ENCODE data around the gene SDSL.

SDSL gene

GRCh38 chr12:113457185-113457584, 35.0 kb downstream of the SDSL start:
- Histone ChIP-seq H3K4me3 (ENCODE audit: low read depth, low read length) (no peak overlapping the region), H3K27ac (ENCODE audit: extremely low read depth, low read depth, low read length) (no peak overlapping the region), H3K9me3 (ENCODE audit: control insufficient read depth, insufficient read depth, low read depth, low read length) (no peaks in the 10 kb centered on the region), H3K4me1 (ENCODE audit: control insufficient read depth, insufficient read depth, low read length) (no peaks in the 10 kb centered on the region), H3K36me3 (ENCODE audit: control insufficient read depth in 2 of 2, insufficient read depth in 1 of 2, low read length in 2 of 2) (no peaks in the 10 kb centered on the region)
- CTCF ChIA-PET: interaction anchor here (0.6 to 0.7 kb wide), 2 partner anchors 130 to 455 kb away, joined by 3 read pairs; no protein-coding TSS in a partner anchor
- POLR2A ChIA-PET: no interaction called here
- TF ChIP-seq, protein P1, sequence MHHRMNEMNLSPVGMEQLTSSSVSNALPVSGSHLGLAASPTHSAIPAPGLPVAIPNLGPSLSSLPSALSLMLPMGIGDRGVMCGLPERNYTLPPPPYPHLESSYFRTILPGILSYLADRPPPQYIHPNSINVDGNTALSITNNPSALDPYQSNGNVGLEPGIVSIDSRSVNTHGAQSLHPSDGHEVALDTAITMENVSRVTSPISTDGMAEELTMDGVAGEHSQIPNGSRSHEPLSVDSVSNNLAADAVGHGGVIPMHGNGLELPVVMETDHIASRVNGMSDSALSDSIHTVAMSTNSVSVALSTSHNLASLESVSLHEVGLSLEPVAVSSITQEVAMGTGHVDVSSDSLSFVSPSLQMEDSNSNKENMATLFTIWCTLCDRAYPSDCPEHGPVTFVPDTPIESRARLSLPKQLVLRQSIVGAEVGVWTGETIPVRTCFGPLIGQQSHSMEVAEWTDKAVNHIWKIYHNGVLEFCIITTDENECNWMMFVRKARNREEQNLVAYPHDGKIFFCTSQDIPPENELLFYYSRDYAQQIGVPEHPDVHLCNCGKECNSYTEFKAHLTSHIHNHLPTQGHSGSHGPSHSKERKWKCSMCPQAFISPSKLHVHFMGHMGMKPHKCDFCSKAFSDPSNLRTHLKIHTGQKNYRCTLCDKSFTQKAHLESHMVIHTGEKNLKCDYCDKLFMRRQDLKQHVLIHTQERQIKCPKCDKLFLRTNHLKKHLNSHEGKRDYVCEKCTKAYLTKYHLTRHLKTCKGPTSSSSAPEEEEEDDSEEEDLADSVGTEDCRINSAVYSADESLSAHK (tag by site-specific recombination; IDR thresholded peaks at IDR 0.05): no peak
- no peak for TF ChIP-seq TSHZ1 (tag by site-specific recombination; IDR thresholded peaks at IDR 0.05; ENCODE audit: borderline replicate concordance)
- TF ChIP-seq ZNF776 (tag by site-specific recombination; IDR thresholded peaks at IDR 0.05; ENCODE audit: borderline replicate concordance): no peak
- no peak for TF ChIP-seq ZNF112 (tag by site-specific recombination; IDR thresholded peaks at IDR 0.05)

DNA sequence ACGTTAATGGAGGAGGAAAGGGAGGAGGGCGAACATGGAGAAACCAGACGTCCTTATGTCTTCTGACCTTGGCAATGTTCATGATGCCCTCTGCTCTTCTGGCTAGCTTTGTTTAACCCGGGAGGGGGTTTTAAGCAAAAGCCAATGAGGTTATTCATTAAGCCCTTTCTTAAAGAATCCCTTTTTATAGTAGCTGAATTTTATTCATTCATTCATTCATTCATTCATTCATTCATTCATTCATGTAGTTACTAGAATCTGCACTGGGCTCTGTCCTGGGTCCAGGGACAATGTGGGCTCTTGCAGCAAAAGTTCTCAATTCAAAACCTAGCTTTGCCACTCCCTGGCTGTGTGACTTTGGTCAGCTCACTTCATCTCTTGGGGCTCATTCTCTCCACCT, 35.5 kb downstream of the SDSL start:
- Histone ChIP-seq H3K27ac (ENCODE audit: extremely low read depth, low read depth, low read length) (no peak overlapping the region), H3K4me3 (ENCODE audit: low read depth, low read length) (no peak overlapping the region), H3K4me1 (ENCODE audit: control insufficient read depth, insufficient read depth, low read length) (no peaks in the 10 kb centered on the region), H3K9me3 (ENCODE audit: control insufficient read depth, insufficient read depth, low read depth, low read length) (no peaks in the 10 kb centered on the region), H3K36me3 (ENCODE audit: control insufficient read depth in 2 of 2, insufficient read depth in 1 of 2, low read length in 2 of 2) (no peaks in the 10 kb centered on the region)
- CTCF ChIA-PET: interaction anchor here (0.6 to 0.7 kb wide), 2 partner anchors 36 to 455 kb away, joined by 3 read pairs; partner anchors contain the start of gene SDSL
- POLR2A ChIA-PET: no interaction called here
- TF ChIP-seq ZNF621 (tag by site-specific recombination; IDR thresholded peaks at IDR 0.05) (no peak), GLIS2 (tag by site-specific recombination; IDR thresholded peaks at IDR 0.05) (no peak), GFI1B (tag by site-specific recombination; IDR thresholded peaks at IDR 0.05) (no peak), ZNF600 (tag by site-specific recombination; IDR thresholded peaks at IDR 0.05) (no peak), GLI4 (tag by site-specific recombination; IDR thresholded peaks at IDR 0.05) (no peak), SP7 (tag by site-specific recombination; IDR thresholded peaks at IDR 0.05) (no peak), HOXC10 (CRISPR knock-in tag; IDR thresholded peaks at IDR 0.05) (no peak), ZNF548 (tag by site-specific recombination; IDR thresholded peaks at IDR 0.05) (no peak)
- TF ChIP-seq, protein P2, sequence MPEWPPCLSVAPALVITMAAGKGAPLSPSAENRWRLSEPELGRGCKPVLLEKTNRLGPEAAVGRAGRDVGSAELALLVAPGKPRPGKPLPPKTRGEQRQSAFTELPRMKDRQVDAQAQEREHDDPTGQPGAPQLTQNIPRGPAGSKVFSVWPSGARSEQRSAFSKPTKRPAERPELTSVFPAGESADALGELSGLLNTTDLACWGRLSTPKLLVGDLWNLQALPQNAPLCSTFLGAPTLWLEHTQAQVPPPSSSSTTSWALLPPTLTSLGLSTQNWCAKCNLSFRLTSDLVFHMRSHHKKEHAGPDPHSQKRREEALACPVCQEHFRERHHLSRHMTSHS (tag by site-specific recombination; IDR thresholded peaks at IDR 0.05): no peak
- TF ChIP-seq, protein P3, sequence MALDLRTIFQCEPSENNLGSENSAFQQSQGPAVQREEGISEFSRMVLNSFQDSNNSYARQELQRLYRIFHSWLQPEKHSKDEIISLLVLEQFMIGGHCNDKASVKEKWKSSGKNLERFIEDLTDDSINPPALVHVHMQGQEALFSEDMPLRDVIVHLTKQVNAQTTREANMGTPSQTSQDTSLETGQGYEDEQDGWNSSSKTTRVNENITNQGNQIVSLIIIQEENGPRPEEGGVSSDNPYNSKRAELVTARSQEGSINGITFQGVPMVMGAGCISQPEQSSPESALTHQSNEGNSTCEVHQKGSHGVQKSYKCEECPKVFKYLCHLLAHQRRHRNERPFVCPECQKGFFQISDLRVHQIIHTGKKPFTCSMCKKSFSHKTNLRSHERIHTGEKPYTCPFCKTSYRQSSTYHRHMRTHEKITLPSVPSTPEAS (tag by site-specific recombination; IDR thresholded peaks at IDR 0.05): no peak

- no peaks in the 10 kb centered on the region for H3K9me3 ChIP-seq (ENCODE audit: control insufficient read depth, insufficient read depth, low read depth, low read length)
- no peak overlapping the region for H3K27ac ChIP-seq (ENCODE audit: extremely low read depth, low read depth, low read length)
- CTCF ChIA-PET: interaction anchor here (0.6 to 1.2 kb wide), 5 partner anchors 19 to 452 kb away, joined by 3 read pairs; no protein-coding TSS in a partner anchor
- no peaks in the 10 kb centered on the region for H3K4me1 ChIP-seq (ENCODE audit: control insufficient read depth, insufficient read depth, low read length)
- POLR2A ChIA-PET: no interaction called here
- no peak overlapping the region for H3K4me3 ChIP-seq (ENCODE audit: low read depth, low read length)
- TF ChIP-seq ZNF768 (tag by site-specific recombination; IDR thresholded peaks at IDR 0.05) (peak; percentile 63; the same call in 1 of the 2 replicates), ZNF404 (tag by site-specific recombination; IDR thresholded peaks at IDR 0.05) (no peak)
- H3K36me3 ChIP-seq (ENCODE audit: control insufficient read depth in 2 of 2, insufficient read depth in 1 of 2, low read length in 2 of 2): no peaks in the 10 kb centered on the region
Observed at GRCh38 chr12:113459981-113460380, 37.8 kb downstream of the SDSL start.

Data from HEK293 (cell line).